GM18867 (cell line): ENCODE data around the gene FSTL4.

Experiments
- ATAC-seq: cut with Tn5 transposase; IDR thresholded peaks from one replicate; pipeline ENCODE4 v1.9.1; 2021; ENCODE audit warnings: mild to moderate bottlenecking, moderate library complexity; ENCODE audit not compliant: unreplicated experiment

Gene FSTL4

DNA sequence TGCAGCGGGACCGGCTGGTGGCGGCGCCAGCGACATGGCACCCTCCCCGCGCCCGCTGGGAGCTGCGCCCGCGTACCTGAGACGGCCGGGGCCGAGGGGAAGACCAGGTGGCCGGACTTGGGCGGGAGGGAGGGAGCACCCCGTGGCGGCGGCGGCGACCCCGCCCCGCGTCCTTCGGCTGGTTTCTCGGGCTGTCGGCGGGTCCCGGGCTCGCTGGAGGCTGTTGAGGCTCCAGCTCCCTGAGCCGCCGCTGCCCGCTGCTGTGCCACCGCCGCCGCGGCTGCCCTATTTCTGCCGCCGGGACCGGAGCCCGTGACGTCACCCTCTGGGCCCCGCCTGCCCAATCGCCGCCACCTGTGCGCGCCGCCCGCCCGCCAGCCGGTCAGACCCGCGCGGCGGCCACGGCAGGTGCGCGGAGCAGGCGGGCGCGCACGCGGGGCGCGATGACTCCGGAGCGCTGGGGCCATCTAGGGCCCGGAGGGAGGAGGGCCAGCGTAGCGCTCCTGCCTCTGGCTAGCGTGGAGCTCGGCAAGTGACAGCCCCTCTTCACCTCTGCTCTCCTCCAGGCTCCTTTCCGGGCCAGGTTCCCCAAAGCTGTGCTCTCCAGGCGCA lies at the start of gene FSTL4:
Gene FSTL4 (minus strand): TSS at position 293 of the 612 bp plus-strand sequence.
- no peak for ATAC-seq

DNA sequence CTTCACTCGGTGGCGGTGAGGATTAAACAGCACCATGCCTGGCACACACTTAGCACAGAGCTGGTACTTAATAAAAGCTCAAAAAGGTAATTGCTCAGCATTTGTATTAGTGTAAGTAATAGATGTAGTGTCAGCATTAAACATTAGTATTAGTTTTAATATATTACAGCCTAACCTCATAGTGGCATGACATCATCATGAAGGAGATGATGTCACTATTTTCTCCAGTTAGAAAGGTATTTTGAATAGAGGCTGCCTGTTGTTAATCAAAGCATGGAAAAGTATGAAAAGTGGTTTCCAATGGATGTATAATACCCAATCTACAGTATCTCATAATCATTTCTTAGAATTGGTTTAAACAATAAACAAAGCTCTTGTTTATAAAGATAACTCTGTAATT lies 49.0 kb upstream of the FSTL4 start:
- no peak for ATAC-seq

DNA sequence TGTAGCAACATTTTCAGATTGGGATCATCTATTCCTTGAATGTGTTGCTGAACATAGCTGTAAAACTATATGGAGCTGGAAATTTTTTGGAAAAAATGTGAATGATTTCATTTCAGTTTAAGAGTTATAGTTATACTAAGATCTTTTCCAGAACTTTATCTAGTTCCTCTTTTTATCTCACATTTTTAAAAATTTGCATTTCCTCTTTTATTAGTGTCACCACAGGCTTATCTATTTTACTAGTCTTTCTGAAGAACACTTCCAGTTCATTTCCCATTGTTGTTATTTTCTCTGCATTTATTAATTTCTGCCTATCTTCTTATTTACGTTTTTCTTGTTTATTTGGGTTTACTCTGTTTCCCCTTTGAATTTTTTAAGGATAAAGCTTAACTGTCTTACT lies 46.0 kb upstream of the FSTL4 start:
- ATAC-seq = no peak

DNA sequence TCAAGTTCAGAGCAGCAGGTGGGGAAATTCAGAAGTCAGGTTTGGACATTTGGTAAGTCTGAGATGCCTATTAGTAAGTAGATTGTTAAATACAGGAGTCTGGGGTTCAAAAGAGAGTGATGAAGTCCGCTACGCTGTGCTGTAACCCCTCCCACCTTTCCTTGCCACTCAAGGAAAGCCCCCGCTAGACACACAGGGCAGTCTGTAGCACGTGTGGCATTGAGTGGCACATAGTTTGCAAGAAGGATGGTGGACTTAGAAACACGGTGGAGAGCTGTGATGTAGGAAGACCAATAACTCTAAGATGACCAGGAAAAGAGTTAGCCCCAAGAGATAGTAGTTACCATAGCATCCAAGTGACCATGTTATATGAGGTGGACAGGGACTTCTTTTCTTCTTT lies 44.7 kb upstream of the FSTL4 start:
- no peak for ATAC-seq

DNA sequence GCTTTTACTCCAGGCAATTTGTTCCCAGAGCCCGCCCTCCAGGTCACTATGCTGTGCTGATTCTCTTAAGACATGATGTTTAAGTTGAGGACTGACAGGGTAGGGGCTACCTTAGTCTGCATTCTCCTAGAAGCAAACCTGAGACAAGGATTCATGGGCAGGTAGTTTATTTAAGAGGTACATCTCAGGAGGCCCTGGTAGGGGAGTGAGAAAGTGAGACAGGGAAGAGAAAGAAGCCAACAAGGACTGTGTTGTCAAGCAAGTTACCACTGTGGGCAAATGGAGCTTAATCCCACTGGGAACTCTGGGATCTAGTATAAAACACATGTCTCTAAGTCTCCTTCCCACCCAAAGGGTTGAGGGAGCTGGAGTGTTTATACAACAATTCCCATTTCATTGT lies 43.6 kb upstream of the FSTL4 start:
- ATAC-seq = no peak

DNA sequence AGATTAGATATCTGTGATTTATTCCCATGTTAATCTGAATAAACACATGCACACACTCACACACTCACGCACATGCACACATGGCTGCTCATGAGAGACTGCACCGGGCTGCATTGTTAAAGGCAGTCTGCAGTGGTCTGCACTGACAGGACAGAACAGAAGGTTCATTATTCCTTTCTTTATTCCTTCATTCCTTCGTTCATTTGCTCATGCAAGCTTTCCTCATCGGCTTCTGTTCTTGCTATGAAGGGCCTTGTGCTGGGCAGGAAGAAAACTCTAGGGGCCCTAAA lies 41.4 kb upstream of the FSTL4 start:
- ATAC-seq = no peak

DNA sequence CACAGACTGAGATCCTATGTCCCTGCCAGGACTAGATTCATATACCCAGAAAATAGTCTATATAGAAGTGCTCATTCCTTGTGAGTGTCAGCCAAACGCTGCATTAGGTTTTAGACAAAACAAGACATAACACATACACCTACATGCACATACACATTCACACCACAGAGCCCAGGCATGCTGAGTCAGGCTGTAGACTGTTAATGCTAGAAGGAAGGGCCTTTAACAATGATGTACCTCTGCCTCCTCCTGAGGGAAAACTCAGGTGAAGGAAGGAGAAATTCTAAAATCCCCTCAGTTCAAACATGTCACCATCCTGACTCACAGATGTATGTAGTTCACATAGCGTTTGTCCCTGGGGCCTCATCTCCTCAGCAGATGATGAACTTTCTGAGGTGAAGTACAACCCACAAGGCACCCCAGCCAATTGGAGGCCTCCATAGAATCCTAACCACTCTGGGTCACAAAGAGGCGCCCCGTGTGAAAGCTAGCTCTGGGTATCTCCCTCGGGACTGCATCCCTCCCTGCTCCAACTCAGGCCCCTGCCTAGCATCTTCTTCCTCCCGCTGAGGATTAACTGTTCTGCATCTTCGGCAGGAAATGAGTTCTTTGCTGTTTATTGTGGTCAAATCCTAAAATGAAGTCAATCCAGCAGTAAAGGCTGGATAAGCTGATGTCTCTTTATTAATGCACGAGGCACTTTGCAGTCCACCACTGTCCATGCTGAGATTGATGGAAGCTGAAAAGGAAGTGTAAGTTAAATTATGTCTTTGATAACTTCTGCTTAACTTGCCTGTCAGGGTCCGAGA lies 40.8 kb upstream of the FSTL4 start:
- ATAC-seq = no peak

DNA sequence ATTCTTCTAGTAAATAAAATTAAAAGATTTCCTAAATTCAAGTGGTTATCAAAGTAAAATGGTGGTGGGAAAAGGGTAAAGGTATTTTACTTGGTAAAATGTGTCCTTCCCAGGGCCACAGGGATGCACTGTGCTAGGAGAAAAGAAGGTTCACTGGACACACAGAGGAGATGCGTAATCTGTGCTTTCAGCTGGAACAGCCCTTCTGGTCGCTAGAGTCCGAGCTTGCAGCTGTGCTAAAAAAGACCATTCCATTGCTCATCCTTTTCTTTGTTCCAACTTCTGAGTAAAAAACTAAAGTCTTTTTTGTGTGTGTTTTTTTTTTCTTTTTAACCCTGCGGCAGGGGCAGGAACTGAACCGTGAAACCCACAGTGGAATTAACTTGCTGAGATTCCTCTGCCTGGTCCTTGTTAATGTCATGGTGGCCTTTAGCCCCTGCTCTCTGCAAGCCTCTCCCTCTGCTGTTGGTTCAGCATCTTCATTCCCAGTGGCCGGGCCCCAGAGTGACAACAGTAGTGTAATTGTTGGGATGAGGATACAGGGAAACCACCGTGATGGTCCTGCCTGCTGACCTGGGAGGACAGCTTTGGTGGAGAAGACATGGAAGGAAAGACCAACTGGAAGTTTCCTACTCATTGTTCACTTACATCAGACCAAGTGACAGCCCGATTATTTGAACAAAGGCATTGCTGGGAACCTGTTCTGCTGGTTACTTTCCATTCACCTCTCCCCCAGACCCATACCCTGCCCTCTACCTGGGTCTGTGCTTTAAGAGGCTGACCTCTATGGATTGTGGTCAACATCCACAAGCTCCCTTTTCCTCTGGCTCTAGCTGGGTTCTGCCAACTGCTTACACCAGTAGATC lies 31.9 kb upstream of the FSTL4 start:
- no peak for ATAC-seq

DNA sequence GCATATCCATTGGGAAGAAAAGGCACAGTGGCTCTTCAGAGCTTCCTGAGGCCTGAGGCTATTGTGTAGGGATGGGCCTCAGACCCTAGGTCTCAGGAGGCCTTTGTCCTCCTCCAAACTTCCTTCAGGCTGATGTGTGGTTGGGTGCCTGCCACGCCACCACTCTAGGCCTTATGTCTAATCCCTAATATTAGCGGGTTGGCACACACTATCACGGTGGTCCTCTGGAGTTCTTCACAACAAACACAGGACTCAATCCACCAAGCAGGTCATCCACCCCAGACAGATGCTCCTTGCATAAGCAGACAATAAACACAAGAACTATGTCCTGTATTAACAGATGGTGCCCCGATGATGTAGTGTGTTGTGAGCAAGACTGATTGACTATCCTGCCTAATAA lies 31.0 kb upstream of the FSTL4 start:
- ATAC-seq = no peak

DNA sequence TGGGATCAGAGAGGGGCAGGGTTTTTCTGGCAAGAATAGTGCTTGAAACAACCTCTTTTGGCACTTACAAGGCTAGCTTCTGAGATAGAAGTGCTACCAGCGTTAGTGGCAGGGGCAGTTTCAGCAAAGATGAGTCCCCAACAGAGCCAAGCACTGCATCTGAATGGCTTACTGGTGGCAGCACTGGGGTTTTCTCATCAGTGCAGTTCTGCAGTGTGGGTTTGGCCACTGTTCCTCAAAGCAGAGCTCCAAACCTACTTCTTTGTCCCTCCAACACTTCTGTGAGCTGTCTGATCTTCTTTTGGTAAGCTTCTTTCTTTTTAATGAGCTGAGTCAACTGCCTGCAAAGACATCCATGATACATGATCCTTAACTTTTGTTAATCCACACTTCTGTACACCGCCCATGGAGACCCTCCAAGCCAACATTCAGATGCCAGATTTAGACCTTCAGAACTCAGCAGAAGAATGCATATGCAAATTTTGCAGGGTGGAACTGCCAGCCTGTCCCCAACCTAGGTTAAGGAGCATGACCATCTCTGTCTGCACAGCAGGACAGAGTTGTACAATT lies 29.9 kb upstream of the FSTL4 start:
- ATAC-seq = no peak

DNA sequence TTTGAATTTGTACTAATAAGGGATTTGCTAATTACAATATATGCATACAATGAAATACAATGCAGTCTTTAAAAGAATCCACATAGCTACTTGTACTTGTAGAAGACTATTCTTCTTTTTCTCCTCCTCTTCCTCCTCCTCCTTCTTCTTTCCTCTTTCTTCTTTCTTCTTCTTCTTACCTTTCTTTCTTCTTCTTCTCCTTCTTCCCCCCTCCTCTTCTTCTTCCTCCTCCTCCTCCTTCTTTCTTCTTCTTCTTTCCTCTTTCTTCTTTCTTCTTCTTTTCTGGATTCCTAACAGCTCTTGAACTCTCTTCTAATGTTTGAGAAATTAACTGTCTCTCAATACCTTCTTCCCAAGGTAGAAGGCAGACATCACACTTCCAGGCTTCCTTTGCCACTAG lies 29.3 kb upstream of the FSTL4 start:
- no peak for ATAC-seq

DNA sequence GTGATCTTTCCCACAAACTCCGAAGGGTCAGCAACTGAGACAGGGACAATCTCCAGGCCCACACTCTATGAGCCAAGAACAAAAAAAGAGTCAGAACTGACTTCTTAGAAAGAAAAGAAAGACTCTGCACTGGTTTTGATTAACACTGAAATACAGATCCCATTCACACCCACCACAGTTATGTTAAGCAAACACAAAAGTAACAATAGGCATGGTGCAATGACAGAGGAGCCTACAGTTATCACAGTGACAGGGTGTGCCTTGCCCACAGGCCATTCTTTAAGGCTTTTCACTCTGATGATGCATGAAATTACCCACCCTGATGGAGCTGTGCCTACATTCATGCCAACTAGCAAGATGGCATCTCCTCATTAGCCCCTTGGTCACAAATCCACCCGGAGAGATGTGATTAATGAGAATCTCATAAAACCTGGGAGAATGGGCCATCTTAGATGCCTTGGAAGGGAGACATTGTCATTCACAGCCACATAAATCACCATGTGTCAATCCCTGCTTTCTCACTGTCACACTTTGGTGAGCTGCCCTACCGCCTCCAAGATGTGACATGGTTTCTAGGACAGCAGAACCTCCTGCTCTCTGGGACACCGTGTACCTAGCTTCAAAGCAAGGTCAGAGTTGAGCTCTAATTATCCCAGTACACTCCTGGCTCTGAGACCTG lies 27.6 kb upstream of the FSTL4 start:
- ATAC-seq = no peak

DNA sequence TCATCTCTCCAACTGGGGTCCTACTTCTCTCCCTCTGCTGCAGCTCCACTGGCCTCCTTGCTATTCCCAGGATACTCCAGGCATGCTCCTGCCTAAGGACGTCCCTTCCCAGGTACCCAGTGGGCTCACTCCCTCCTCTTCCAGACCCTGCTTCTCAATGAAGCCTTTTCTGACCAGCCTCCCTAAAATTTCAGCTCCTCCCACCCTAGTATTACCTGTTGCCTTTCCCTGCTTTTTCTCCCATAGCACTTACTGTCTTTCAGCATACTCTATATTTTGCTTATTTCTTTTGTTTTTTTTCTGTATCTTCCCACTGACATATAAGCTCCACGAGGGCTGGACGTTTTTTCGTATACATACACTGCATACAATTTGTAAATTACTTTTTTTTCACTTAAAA lies 26.1 kb upstream of the FSTL4 start:
- ATAC-seq = no peak

DNA sequence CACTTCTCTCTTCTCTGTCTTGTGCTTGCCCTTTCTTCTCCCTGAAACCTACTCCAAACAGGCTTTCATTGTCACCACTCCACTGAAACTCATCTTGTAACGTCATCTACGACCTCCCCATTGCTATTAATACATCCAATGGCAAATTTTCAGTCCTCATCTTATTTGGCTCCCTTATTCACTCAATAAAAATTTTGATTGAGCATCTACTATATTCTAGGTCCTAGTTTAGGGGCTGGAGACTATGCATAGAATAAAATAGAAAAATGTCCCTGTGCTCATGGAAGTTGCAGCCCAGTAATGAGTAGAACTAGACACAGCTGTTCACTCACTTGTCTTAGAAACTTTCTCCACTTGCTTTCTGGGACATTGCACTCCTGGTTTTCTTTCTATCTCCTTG lies 24.9 kb upstream of the FSTL4 start:
- no peak for ATAC-seq

DNA sequence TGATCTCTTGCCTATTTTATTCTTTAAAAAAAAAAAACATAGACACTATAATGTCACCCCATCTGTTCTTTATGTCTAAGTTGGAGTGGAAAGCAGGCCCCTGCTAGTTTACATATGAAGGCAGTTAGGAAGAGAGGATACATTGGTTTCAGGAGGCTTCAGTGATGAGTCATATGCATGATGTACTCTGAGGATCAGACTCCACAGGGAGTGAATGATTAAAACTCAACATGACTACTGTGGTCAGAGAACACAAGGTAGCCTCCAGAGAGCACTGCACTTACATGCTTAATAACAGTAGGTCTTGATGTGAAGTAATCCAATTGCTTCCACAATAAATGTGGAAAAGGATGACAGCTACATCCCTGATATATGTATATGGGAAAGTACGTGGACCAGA lies 22.7 kb upstream of the FSTL4 start:
- ATAC-seq = no peak

DNA sequence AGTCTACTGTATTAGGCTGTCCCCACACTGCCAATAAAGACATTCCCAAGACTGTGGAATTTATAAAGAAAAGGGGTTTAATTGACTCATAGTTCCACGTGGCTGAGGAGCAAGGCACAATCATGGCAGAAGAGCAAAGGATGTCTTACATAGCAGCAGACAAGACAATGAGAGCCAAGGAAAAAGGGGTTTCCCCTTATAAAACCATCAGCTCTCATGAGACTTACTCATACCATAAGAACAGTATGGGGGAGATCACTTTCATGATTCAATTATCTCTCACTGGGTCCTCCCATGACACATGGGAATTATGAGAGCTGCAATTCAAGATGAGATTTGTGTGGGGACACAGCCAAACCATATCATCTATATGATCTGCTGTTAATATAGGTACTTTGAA lies 14.8 kb upstream of the FSTL4 start:
- ATAC-seq = no peak

DNA sequence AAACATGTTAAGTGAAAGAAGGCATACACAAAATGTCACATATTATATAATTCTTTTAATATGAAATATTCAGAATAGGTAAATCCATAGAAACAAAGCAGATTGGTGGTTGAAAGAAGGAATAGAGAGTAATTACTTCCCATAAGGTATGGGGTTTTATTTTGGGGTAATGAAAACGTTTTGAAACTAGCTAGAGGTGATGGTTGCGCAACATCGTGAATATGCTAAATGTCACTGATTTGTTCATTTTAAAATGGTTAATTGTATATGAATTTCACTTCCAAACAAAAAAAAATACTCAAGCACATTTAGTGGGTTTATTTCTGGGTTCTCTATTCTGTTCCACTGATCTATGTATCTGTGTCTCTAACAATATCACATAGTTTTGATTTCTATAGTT lies 12.0 kb upstream of the FSTL4 start:
- no peak for ATAC-seq

DNA sequence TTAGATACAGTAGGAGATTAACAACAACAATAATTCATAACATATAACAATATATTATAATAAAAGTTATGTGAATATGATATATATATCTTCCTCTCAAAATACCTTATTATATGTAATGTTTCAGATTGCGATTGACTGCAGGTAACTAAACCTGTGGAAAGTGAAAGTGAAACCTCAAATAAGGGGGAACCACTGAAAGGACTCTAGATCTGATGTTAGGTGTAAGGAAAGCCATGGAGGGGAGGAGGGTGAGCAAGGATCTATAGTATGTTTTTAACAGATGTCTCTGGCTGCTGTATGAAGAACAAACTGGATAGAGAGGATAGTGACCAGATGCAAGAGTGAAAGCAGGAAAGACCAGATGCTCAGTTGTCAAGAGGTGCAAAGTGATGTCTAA lies 5.8 kb upstream of the FSTL4 start:
- ATAC-seq = no peak

DNA sequence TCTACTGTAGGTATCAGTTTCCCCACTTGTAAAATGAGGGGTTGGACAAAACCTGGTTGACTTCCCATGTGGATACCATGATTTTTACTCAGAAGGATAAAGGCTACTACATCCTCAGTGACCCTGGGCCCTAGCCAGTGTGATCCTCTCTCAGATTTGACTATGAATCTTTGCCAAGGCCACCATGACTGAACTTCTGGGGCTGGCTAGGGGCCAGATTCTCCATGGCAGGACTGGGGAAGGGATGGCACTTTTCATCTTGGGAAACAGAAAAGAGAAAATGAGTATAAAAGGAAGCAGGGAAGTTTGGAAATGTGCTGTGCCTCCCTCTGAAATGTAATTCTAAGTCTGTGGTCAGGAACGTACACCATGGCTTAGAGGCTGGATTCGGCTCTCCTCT lies 1.4 kb upstream of the FSTL4 start:
- no peak for ATAC-seq

DNA sequence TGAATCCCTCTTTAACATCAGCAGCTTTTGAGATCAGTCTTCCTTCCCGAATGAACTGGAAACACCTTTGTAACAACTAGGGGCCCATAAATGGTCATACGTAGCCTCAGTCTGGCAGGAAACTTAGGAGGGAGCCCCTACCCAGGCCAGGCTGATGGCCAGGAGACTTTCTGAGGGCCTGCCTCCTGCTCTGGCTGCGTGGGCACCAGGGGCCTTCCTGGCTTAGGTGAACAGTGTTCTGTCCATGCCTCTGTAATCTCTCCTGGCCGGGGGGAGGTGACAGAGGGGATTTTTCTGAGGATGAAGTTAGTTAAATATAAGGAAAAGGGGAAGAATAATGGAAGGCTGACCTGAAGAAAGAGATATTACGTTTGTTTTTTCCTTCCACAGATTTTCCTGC lies 843 bp upstream of the FSTL4 start:
- ATAC-seq = no peak
